Heart left ventricle (tissue), 13 donors: ENCODE measurements around the gene POLR3B.

Source experiments
- CTCF ChIP-seq, 12 donors: fragments of 200-600 bp; sonication (generic) in 4 of 12; IDR thresholded peaks; one replicate each; pipeline versions ENCODE4 v1.5.0 to v1.8.0; 2018 to 2022; ENCODE audit warnings: antibody characterized with exemption in 12 of 12, mild to moderate bottlenecking in 5 of 12
- POLR2A ChIP-seq, 2 donors: fragments of 450-650 bp; IDR thresholded peaks; one replicate each; pipeline ENCODE4 v1.6.1; 2017; ENCODE audit warnings: antibody characterized with exemption in 2 of 2, mild to moderate bottlenecking in 2 of 2, moderate library complexity in 2 of 2
- donor health status: ischemic (EF 13 %, LVEDD 7.1; RV severe dilation, severe dysfunction).
- donor health status: DM: no; HTN: yes; CAD: no.
- donor health status: DM: no; HTN: no; CAD: no.
- donor health status: ischemic (EF 25% LVEDD 6.9; RV normal size, moderate dysfunction).
- donor health status: ischemic (EF 25% LVEDD 5.7; RV mildly dilated, moderate dysfunction).
- donor health status: ischemic (EF 35%, LVEDD 5.7; RV mildly dilated, moderate dysfunction).
- donor health status: nonischemic (EF 11% LVEDD 7.7; RV severe dilation, severe dysfunction).
- donor health status: DM: yes; HTN: yes; CAD: no.
- donor health status: PGD.
- donor health status: ischemic (EF 29% LVEDD 5.4; RV normal size, mild dysfunction).
- donor health status: nonischemic (EF 23%, LVEDD 6.1; RV moderate dilation, normal function).

- no peak for TF ChIP-seq POLR2A (IDR thresholded peaks at IDR 0.05)
- no peak for TF ChIP-seq CTCF (IDR thresholded peaks at IDR 0.05)
Measured at GRCh38 chr12:106348411-106348810, 9.1 kb upstream of the POLR3B start.
